ENCODE measurements around the gene HHAT. TPM values are rescaled to one million over a fixed set of nuclear protein-coding genes. Genes with fewer than 3 reads are reported as not detected.

HHAT gene
- total and polyA plus RNA-seq, 2 donors (not counting 3 experiments of a cell fraction or from before 2014, with no cell fraction given) = 2.4 to 4.3 TPM

- Histone ChIP-seq H3K9me3 (replicated peaks; ENCODE audit: control insufficient read depth, insufficient read depth, low read length) (no peaks in the 10 kb centered on the region), H3K79me2 (ENCODE audit: control insufficient read depth, insufficient read depth, low read length) (no peaks in the 10 kb centered on the region), H3K9ac (replicated peaks; ENCODE audit: extremely low read depth, insufficient read depth, low read length) (no peak overlapping the region), H3K9me1 (replicated peaks; ENCODE audit: control insufficient read depth, extremely low read depth, insufficient read depth, low read length) (no peaks in the 10 kb centered on the region), H3K36me3 (ENCODE audit: control insufficient read depth in 2 of 2, extremely low read depth in 1 of 2, insufficient read depth in 2 of 2, low read length in 2 of 2) (no peaks in the 10 kb centered on the region), H3K27ac (ENCODE audit: insufficient read depth, low read depth, low read length) (no peak overlapping the region), H3K4me3 (replicated peaks in 1 of 3; ENCODE audit: insufficient read depth in 1 of 3, low read depth in 1 of 3, low read length in 3 of 3) (no peak overlapping the region), H3K4me1 (ENCODE audit: control insufficient read depth, extremely low read depth, insufficient read depth, low read length) (peaks cover 6% of the 10 kb centered on the region), H3K4me2 (ENCODE audit: insufficient read depth, low read length) (no peak overlapping the region), H3K27me3 (ENCODE audit: control insufficient read depth in 2 of 2, insufficient read depth in 2 of 2, low read length in 2 of 2) (peaks cover 0 to 2% of the 10 kb centered on the region in 2 experiments), H4K20me1 (replicated peaks; ENCODE audit: control insufficient read depth, extremely low read depth, insufficient read depth, low read length) (no peaks in the 10 kb centered on the region), H2AFZ (ENCODE audit: low read depth, low read length) (no peak overlapping the region)
- CTCF ChIA-PET = no interaction called here
- TF ChIP-seq FOS (IDR thresholded peaks at IDR 0.05; ENCODE audit: borderline replicate concordance, insufficient read depth, low read length) (no peak), EZH2 (IDR thresholded peaks at IDR 0.05; ENCODE audit: borderline replicate concordance, low read depth, low read length, severe bottlenecking) (no peak), CTCF (IDR thresholded peaks at IDR 0.05; ENCODE audit: extremely low read depth in 1 of 2, insufficient read depth in 1 of 2, low read depth in 1 of 2, low read length in 2 of 2) (no peak), POLR2AphosphoS5 (IDR thresholded peaks at IDR 0.05; ENCODE audit: insufficient read depth, low read depth, low read length) (no peak), JUN (IDR thresholded peaks at IDR 0.05; ENCODE audit: borderline replicate concordance, insufficient read depth, insufficient read length, low read depth) (no peak), MYC (IDR thresholded peaks at IDR 0.05; ENCODE audit: low read depth, low read length) (no peak), GATA2 (IDR thresholded peaks at IDR 0.05; ENCODE audit: insufficient read depth, insufficient read length, low read depth, low read length) (no peak), MAX (IDR thresholded peaks at IDR 0.05; ENCODE audit: insufficient read depth, insufficient read length) (no peak), POLR2A (IDR thresholded peaks at IDR 0.05; ENCODE audit: low read depth, low read length) (no peak)
- BruUV-seq (replicated peaks) = no TSS peak
- POLR2A ChIA-PET = no interaction called here
- intact Hi-C loops (cut with micrococcal nuclease) = no loop called here
- dilution Hi-C loops (cut with MboI; ENCODE audit: extremely low pct_ligation_motif_present, low sequenced_read_pairs) = no loop called here
- DNase-seq (ENCODE audit: low read depth, low spot score) (no peak), FAIRE-seq (no peak)
These were observed 1.7 kb downstream of the HHAT start for GRCh38 chr1:210330279-210330866.
